Activated effector memory CD4-positive, alpha-beta T cell treated with Interleukin-2 at 50 U/mL for 16 hours (primary cell): Measurements from ENCODE around the gene CTTNBP2NL.

Experiments
- DNase-seq: peaks from one replicate; pipeline ENCODE4 v3.0.0-alpha.2; 2020

CTTNBP2NL gene

GRCh38 chr1:112509005-112509659 is 113.1 kb downstream of the CTTNBP2NL start:
- DNase-seq: peak; percentile 9

GRCh38 chr1:112509660-112510178 is 113.7 kb downstream of the CTTNBP2NL start:
- DNase-seq: no peak

GRCh38 chr1:112510340-112510739 is 114.3 kb downstream of the CTTNBP2NL start:
- DNase-seq: no peak
